GM12878 (cell line): Measurements from ENCODE around the gene CHRM1. TPM values are rescaled to one million over a fixed set of nuclear protein-coding genes. Genes with fewer than 3 reads are reported as not detected.

Experiments used
- ATAC-seq: fragments of 200-7000 bp; cut with Tn5 transposase; 3 replicates; pipeline ENCODE4 v1.9.1; 2020; ENCODE audit warnings: mild to moderate bottlenecking, moderate library complexity
- BruUV-seq: library from RNA; stranded (reverse); fragments of 400-500 nt; replicated peaks from 2 replicates; lab custom pipeline; 2021; lab: Mats Ljungman, UMichigan
- CTCF ChIA-PET: fragments of 300-600 bp; sonication (Branson Sonifier 250); formaldehyde crosslinking; extraction: SDS; loops from one replicate; lab custom pipeline; 2021; ENCODE audit warnings: inconsistent platforms; lab: Yijun Ruan, JAX
- POLR2A ChIA-PET: fragments of 350-600 bp; formaldehyde crosslinking; extraction: SDS; loops from one replicate; lab custom pipeline; 2021; ENCODE audit warnings: inconsistent platforms; lab: Charles Lee
- RAD21 ChIA-PET: fragments of 300-600 bp; sonication (Branson Sonifier 250); formaldehyde crosslinking; loops from one replicate; lab custom pipeline; 2023; ENCODE audit warnings: antibody characterized with exemption; ENCODE audit not compliant: unreplicated experiment; lab: Charles Lee
- SMC1A ChIA-PET: fragments of 300-600 bp; sonication (Branson Sonifier 250); formaldehyde crosslinking; loops from one replicate; lab custom pipeline; 2023; ENCODE audit not compliant: unreplicated experiment, uncharacterized antibody; lab: Charles Lee
- DNase-seq: peaks from one replicate; pipeline ENCODE4 v3.0.0-alpha.2; 2011; ENCODE audit warnings: low read depth, low spot score
- FAIRE-seq: peaks from 3 replicates; lab custom pipeline; 2011; peaks lifted over from hg19 to GRCh38; lab: Jason Lieb, UNC
- H2AFZ ChIP-seq: 2 replicates; pipeline ENCODE4 v1.6.0; 2011; ENCODE audit warnings: low read depth, low read length, control low read depth; ENCODE audit not compliant: control insufficient read depth
- H3K27ac ChIP-seq: 2 replicates; pipeline ENCODE4 v1.5.1; 2011; ENCODE audit warnings: control low read depth; ENCODE audit not compliant: control insufficient read depth, insufficient read depth
- H3K27me3 ChIP-seq, 2 experiments: replicated peaks in 1 of 2; 2 replicates each; pipeline versions ENCODE4 v1.6.0 to v1.6.1; 2011; ENCODE audit warnings: low read length in 1 of 2; ENCODE audit not compliant: control insufficient read depth in 2 of 2, insufficient read depth in 2 of 2
- H3K36me3 ChIP-seq, 2 experiments: 2 replicates each; pipeline ENCODE4 v1.5.1; 2011; ENCODE audit warnings: low read length in 1 of 2; ENCODE audit not compliant: control insufficient read depth in 2 of 2, insufficient read depth in 2 of 2
- H3K4me1 ChIP-seq: 2 replicates; pipeline ENCODE4 v1.6.1; 2011; ENCODE audit warnings: mild to moderate bottlenecking, low read length, moderate library complexity, mixed read lengths; ENCODE audit not compliant: control insufficient read depth, insufficient read depth
- H3K4me2 ChIP-seq: 2 replicates; pipeline ENCODE4 v1.6.0; 2011; ENCODE audit warnings: control low read depth; ENCODE audit not compliant: control insufficient read depth, insufficient read depth
- H3K4me3 ChIP-seq: fragments of 200-600 bp; sonication (generic); 2 replicates; pipeline ENCODE4 v1.5.1; 2016
- H3K79me2 ChIP-seq: 2 replicates; pipeline ENCODE4 v1.6.0; 2011; ENCODE audit warnings: low read length; ENCODE audit not compliant: control insufficient read depth, insufficient read depth
- H3K9ac ChIP-seq: 2 replicates; pipeline ENCODE4 v1.8.0; 2011; ENCODE audit warnings: low read length, control low read depth, mixed read lengths; ENCODE audit not compliant: control insufficient read depth, insufficient read depth
- H3K9me3 ChIP-seq: replicated peaks from 3 replicates; pipeline ENCODE4 v1.5.1; 2011; ENCODE audit warnings: mild to moderate bottlenecking, low read length; ENCODE audit not compliant: control insufficient read depth, insufficient read depth
- H4K20me1 ChIP-seq: 2 replicates; pipeline ENCODE4 v1.6.0; 2011; ENCODE audit not compliant: control insufficient read depth, insufficient read depth
- DPF2 ChIP-seq: fragments of 450-650 bp; IDR thresholded peaks from 2 replicates; pipeline ENCODE4 v1.6.1; 2017; ENCODE audit warnings: mild to moderate bottlenecking
- PML ChIP-seq: IDR thresholded peaks from 2 replicates; pipeline ENCODE4 v1.6.1; 2012; ENCODE audit warnings: low read length, inconsistent platforms
- SMAD5 ChIP-seq: IDR thresholded peaks from 2 replicates; pipeline ENCODE4 v1.6.1; 2016; ENCODE audit warnings: antibody characterized with exemption, low read depth
- ZNF217 ChIP-seq: fragments of 450-650 bp; IDR thresholded peaks from 2 replicates; pipeline ENCODE4 v1.6.1; 2017; ENCODE audit warnings: antibody characterized with exemption, mild to moderate bottlenecking
- ZNF622 ChIP-seq: fragments of 450-650 bp; IDR thresholded peaks from 2 replicates; pipeline ENCODE4 v1.6.1; 2017; ENCODE audit warnings: mild to moderate bottlenecking, inconsistent platforms
- WGBS: methylation state at CpG from one replicate; pipeline ENCODE4 v1.1.6; 2016; ENCODE audit warnings: low lambda C conversion rate; ENCODE audit not compliant: insufficient replicate concordance, insufficient coverage; ENCODE audit errors: missing lambda C conversion rate; 5-methylcytosine and 5-hydroxymethylcytosine counted together
- in situ Hi-C: fragments of 300-500 bp; cut with MboI; formaldehyde crosslinking; loops from 9 replicates; pipeline ENCODE4 v1.14.3; 2018; ENCODE audit warnings: mixed read lengths
- intact Hi-C: fragments of 100-400 bp; cut with micrococcal nuclease; formaldehyde crosslinking; loops from one replicate; pipeline ENCODE4 v1.14.2; 2022; ENCODE audit not compliant: unreplicated experiment
- polyA plus RNA-seq, 11 experiments: library from polyadenylated mRNA; depleted of rRNA in 4 of 11; unstranded in 6 of 11; stranded (reverse) in 5 of 11; fragments of >200 nt; fragmentation: Nextera tagmentation in 4 of 11; fragmentation: Illumina TruSeq in 1 of 11; extraction: Ambion mirVana in 4 of 11; extraction: Trizol in 1 of 11; gene quantifications; 1 replicate in 1 of 11; 2 replicates in 10 of 11; pipeline versions ENCODE4 v1.2.1 to v1.2.3, GENCODE V29; 2011 to 2016; ENCODE audit warnings: inconsistent platforms in 2 of 11, missing spikeins in 2 of 11, low read depth in 1 of 11
- total RNA-seq, 4 experiments: library from RNA; depleted of rRNA in 3 of 4; stranded (reverse); fragments of >200 nt in 3 of 4; fragmentation: Illumina TruSeq in 1 of 4; extraction: Trizol in 1 of 4; gene quantifications; 2 replicates each; pipeline versions ENCODE4 v1.2.1 to v1.2.3, GENCODE V29; 2013 to 2021
- TF ChIP-seq, protein P1 (sequence below): fragments of 450-650 bp; IDR thresholded peaks from 2 replicates; pipeline ENCODE4 v1.6.1; 2016; ENCODE audit warnings: mild to moderate bottlenecking
- TF ChIP-seq, protein P2 (sequence below): fragments of 450-650 bp; IDR thresholded peaks from 2 replicates; pipeline ENCODE4 v1.6.1; 2016; ENCODE audit warnings: mild to moderate bottlenecking, moderate library complexity, borderline replicate concordance
- TF ChIP-seq, protein P3 (sequence below): IDR thresholded peaks from 2 replicates; pipeline ENCODE4 v1.6.1; 2011; ENCODE audit warnings: mild to moderate bottlenecking, low read depth, low read length, moderate library complexity; ENCODE audit not compliant: insufficient replicate concordance

The CHRM1 gene
- total and polyA plus RNA-seq, 10 of the 15 experiments (the other 5 are each of a cell fraction or from before 2014, with no cell fraction given): not detected

DNA sequence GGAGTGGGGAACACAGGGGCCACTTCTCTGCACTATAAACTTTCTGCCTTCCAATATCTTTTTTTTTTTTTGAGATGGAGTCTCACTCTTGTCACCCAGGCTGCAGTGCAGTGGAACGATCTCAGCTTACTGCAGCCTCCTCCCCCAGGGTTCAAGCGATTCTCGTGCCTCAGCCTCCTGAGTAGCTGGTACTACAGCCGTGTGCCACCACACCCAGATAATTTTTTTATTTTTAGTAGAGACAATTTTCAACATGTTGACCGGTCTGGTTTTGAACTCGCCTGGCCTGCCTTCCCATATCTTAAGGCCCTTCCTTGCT, 38.8 kb downstream of the CHRM1 start:
- ChIA-PET RAD21 (interaction anchor here (0.7 to 2.6 kb wide), 3 partner anchors 76 to 122 kb away, joined by 3 to 18 read pairs (median 3); no protein-coding TSS in a partner anchor), CTCF (interaction anchor here (3.1 to 5.7 kb wide), 4 partner anchors 19 to 95 kb away, joined by 16 to 38 read pairs (median 26); partner anchors contain the start of gene TMEM179B), SMC1A (interaction anchor here (1.0 to 2.0 kb wide), 4 partner anchors 20 to 488 kb away, joined by 3 to 8 read pairs (median 3); partner anchors contain the start of gene NXF1), POLR2A (interaction anchor here (0.5 to 4.4 kb wide), 7 partner anchors 21 to 734 kb away, joined by 3 to 41 read pairs (median 5); partner anchors contain the start of genes TMEM179B and ZBTB3)
- Histone ChIP-seq H3K4me3 (peak overlapping the region; percentile 91), H2AFZ (no peak overlapping the region), H3K4me1 (peaks cover 15% of the 10 kb centered on the region), H3K9me3 (no peaks in the 10 kb centered on the region), H3K9ac (peak overlapping the region; percentile 96), H3K36me3 (peaks cover 28 to 35% of the 10 kb centered on the region in 2 experiments), H3K27me3 (no peaks in the 10 kb centered on the region), H3K79me2 (peaks cover 47% of the 10 kb centered on the region), H3K4me2 (peak overlapping the region; percentile 98), H4K20me1 (0 out of 2 replicates have a peak, but pooled peaks cover 3% of the 10 kb centered on the region), H3K27ac (peak overlapping the region; percentile 95)
- intact Hi-C loops: loop anchor here (5.0 kb wide), 1 partner anchor 95 kb away; the partner anchor contains the start of gene TMEM179B
- BruUV-seq: no TSS peak
- DNase-seq: no peak
- in situ Hi-C loops: no loop called here
- TF ChIP-seq, protein P1, sequence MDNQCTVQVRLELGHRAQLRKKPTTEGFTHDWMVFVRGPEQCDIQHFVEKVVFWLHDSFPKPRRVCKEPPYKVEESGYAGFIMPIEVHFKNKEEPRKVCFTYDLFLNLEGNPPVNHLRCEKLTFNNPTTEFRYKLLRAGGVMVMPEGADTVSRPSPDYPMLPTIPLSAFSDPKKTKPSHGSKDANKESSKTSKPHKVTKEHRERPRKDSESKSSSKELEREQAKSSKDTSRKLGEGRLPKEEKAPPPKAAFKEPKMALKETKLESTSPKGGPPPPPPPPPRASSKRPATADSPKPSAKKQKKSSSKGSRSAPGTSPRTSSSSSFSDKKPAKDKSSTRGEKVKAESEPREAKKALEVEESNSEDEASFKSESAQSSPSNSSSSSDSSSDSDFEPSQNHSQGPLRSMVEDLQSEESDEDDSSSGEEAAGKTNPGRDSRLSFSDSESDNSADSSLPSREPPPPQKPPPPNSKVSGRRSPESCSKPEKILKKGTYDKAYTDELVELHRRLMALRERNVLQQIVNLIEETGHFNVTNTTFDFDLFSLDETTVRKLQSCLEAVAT: no peak
- TF ChIP-seq ZNF622 (no peak), SMAD5 (no peak), ZNF217 (no peak), PML (0 out of 2 replicates have a peak, but pooled peaks have one; percentile 34), DPF2 (no peak)
- TF ChIP-seq, protein P2, sequence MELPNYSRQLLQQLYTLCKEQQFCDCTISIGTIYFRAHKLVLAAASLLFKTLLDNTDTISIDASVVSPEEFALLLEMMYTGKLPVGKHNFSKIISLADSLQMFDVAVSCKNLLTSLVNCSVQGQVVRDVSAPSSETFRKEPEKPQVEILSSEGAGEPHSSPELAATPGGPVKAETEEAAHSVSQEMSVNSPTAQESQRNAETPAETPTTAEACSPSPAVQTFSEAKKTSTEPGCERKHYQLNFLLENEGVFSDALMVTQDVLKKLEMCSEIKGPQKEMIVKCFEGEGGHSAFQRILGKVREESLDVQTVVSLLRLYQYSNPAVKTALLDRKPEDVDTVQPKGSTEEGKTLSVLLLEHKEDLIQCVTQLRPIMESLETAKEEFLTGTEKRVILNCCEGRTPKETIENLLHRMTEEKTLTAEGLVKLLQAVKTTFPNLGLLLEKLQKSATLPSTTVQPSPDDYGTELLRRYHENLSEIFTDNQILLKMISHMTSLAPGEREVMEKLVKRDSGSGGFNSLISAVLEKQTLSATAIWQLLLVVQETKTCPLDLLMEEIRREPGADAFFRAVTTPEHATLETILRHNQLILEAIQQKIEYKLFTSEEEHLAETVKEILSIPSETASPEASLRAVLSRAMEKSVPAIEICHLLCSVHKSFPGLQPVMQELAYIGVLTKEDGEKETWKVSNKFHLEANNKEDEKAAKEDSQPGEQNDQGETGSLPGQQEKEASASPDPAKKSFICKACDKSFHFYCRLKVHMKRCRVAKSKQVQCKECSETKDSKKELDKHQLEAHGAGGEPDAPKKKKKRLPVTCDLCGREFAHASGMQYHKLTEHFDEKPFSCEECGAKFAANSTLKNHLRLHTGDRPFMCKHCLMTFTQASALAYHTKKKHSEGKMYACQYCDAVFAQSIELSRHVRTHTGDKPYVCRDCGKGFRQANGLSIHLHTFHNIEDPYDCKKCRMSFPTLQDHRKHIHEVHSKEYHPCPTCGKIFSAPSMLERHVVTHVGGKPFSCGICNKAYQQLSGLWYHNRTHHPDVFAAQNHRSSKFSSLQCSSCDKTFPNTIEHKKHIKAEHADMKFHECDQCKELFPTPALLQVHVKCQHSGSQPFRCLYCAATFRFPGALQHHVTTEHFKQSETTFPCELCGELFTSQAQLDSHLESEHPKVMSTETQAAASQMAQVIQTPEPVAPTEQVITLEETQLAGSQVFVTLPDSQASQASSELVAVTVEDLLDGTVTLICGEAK: no peak
- TF ChIP-seq, protein P3, sequence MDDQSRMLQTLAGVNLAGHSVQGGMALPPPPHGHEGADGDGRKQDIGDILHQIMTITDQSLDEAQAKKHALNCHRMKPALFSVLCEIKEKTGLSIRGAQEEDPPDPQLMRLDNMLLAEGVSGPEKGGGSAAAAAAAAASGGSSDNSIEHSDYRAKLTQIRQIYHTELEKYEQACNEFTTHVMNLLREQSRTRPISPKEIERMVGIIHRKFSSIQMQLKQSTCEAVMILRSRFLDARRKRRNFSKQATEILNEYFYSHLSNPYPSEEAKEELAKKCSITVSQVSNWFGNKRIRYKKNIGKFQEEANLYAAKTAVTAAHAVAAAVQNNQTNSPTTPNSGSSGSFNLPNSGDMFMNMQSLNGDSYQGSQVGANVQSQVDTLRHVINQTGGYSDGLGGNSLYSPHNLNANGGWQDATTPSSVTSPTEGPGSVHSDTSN: no peak
- FAIRE-seq: no peak
- ATAC-seq: no peak
- WGBS: 47% methylated on average over 6 of the region's 6 CpGs
